IMR-90 (cell line): ENCODE data around the gene DAB1. TPM values are rescaled to one million over a fixed set of nuclear protein-coding genes. Genes with fewer than 3 reads are reported as not detected.

Experiments
- ATAC-seq: fragments of 200-7000 bp; cut with Tn5 transposase; 2 replicates; pipeline ENCODE4 v1.9.1; 2020; ENCODE audit warnings: low read depth, mild to moderate bottlenecking, moderate library complexity
- BruUV-seq: library from RNA; stranded (reverse); fragments of 400-500 nt; replicated peaks from 2 replicates; lab custom pipeline; 2021; lab: Mats Ljungman, UMichigan
- CTCF ChIA-PET: fragments of 300-600 bp; formaldehyde crosslinking; extraction: SDS; loops from one replicate; lab custom pipeline; 2021; ENCODE audit warnings: antibody characterized with exemption; lab: Yijun Ruan, JAX
- POLR2A ChIA-PET: fragments of 300-600 bp; sonication (Branson Sonifier 250); formaldehyde crosslinking; loops from one replicate; lab custom pipeline; 2022; ENCODE audit warnings: antibody characterized with exemption; ENCODE audit not compliant: unreplicated experiment; lab: Charles Lee
- DNase-seq: peaks from one replicate; pipeline ENCODE4 v3.0.0; 2013
- H2AFZ ChIP-seq: replicated peaks from 2 replicates; pipeline ENCODE3; 2013; ENCODE audit warnings: low read length, mild to moderate bottlenecking; ENCODE audit not compliant: poor library complexity
- H2AK5ac ChIP-seq: 2 replicates; pipeline ENCODE4 v1.6.1; 2013; ENCODE audit warnings: low read depth, low read length, inconsistent platforms
- H2AK9ac ChIP-seq: replicated peaks from 2 replicates; pipeline ENCODE3; 2013; ENCODE audit warnings: mild to moderate bottlenecking, low read depth, low read length, moderate library complexity; ENCODE audit not compliant: poor library complexity
- H2BK120ac ChIP-seq: 2 replicates; pipeline ENCODE4 v1.6.1; 2013; ENCODE audit warnings: low read depth, low read length, inconsistent platforms
- H2BK15ac ChIP-seq: 3 replicates; pipeline ENCODE4 v1.6.1; 2013; ENCODE audit warnings: low read depth, low read length, inconsistent platforms
- H2BK20ac ChIP-seq: 2 replicates; pipeline ENCODE4 v1.6.1; 2013; ENCODE audit warnings: low read depth, mild to moderate bottlenecking, inconsistent platforms, low read length, moderate library complexity
- H2BK5ac ChIP-seq: 2 replicates; pipeline ENCODE4 v1.6.1; 2013; ENCODE audit warnings: mild to moderate bottlenecking, low read depth, low read length, inconsistent platforms; ENCODE audit not compliant: poor library complexity, severe bottlenecking
- H3K14ac ChIP-seq: replicated peaks from 2 replicates; pipeline ENCODE4 v1.6.1; 2013; ENCODE audit warnings: low read depth, low read length, inconsistent platforms
- H3K18ac ChIP-seq: 2 replicates; pipeline ENCODE4 v1.6.1; 2013; ENCODE audit warnings: low read depth, low read length, control low read depth
- H3K23ac ChIP-seq: 2 replicates; pipeline ENCODE4 v1.6.1; 2013; ENCODE audit warnings: low read depth, low read length, inconsistent platforms
- H3K27ac ChIP-seq: 2 replicates; pipeline ENCODE4 v1.5.1; 2013; ENCODE audit warnings: mild to moderate bottlenecking, control low read depth, low read length; ENCODE audit not compliant: insufficient read depth
- H3K27me3 ChIP-seq: 2 replicates; pipeline ENCODE4 v1.6.1; 2013; ENCODE audit warnings: low read length; ENCODE audit not compliant: control insufficient read depth, insufficient read depth
- H3K36me3 ChIP-seq: 2 replicates; pipeline ENCODE4 v1.6.1; 2013; ENCODE audit warnings: low read length, mixed read lengths; ENCODE audit not compliant: control insufficient read depth, insufficient read depth
- H3K4ac ChIP-seq: 2 replicates; pipeline ENCODE4 v1.6.1; 2013; ENCODE audit warnings: low read depth, low read length, inconsistent platforms
- H3K4me1 ChIP-seq: 2 replicates; pipeline ENCODE4 v1.6.1; 2013; ENCODE audit warnings: low read length, mixed read lengths; ENCODE audit not compliant: control insufficient read depth, insufficient read depth
- H3K4me2 ChIP-seq: 2 replicates; pipeline ENCODE4 v1.6.1; 2013; ENCODE audit warnings: low read depth, mild to moderate bottlenecking, control low read depth, low read length, moderate library complexity
- H3K4me3 ChIP-seq: 2 replicates; pipeline ENCODE4 v1.5.1; 2013; ENCODE audit warnings: low read depth, mild to moderate bottlenecking, control low read depth, low read length, moderate library complexity; ENCODE audit not compliant: insufficient read depth
- H3K56ac ChIP-seq: 2 replicates; pipeline ENCODE4 v1.6.1; 2013; ENCODE audit warnings: low read length, inconsistent platforms; ENCODE audit not compliant: insufficient read depth; ENCODE audit errors: extremely low read depth
- H3K79me1 ChIP-seq, 2 experiments: 2 replicates each; pipeline ENCODE4 v1.6.1; 2013; ENCODE audit warnings: low read length in 2 of 2, inconsistent platforms in 1 of 2, low read depth in 1 of 2
- H3K9ac ChIP-seq: 2 replicates; pipeline ENCODE4 v1.6.1; 2013; ENCODE audit warnings: low read depth, low read length, control low read depth
- H3K9me1 ChIP-seq: 2 replicates; pipeline ENCODE4 v1.6.1; 2013; ENCODE audit warnings: low read length, inconsistent platforms; ENCODE audit not compliant: insufficient read depth
- H3K9me3 ChIP-seq: 2 replicates; pipeline ENCODE4 v1.6.1; 2013; ENCODE audit warnings: low read length; ENCODE audit not compliant: control insufficient read depth, insufficient read depth
- H4K20me1 ChIP-seq: 2 replicates; pipeline ENCODE4 v1.6.1; 2013; ENCODE audit warnings: low read length, inconsistent platforms; ENCODE audit not compliant: insufficient read depth
- H4K5ac ChIP-seq: 2 replicates; pipeline ENCODE4 v1.6.1; 2013; ENCODE audit warnings: mild to moderate bottlenecking, low read depth, low read length, control low read depth
- H4K8ac ChIP-seq, 2 experiments: 2 replicates each; pipeline ENCODE4 v1.6.1; 2013; ENCODE audit warnings: low read depth in 2 of 2, low read length in 2 of 2, control low read depth in 1 of 2, inconsistent platforms in 1 of 2
- H4K91ac ChIP-seq: 2 replicates; pipeline ENCODE4 v1.6.1; 2013; ENCODE audit warnings: low read depth, low read length, inconsistent platforms; ENCODE audit not compliant: insufficient read depth
- BHLHE40 ChIP-seq: fragments of 150-350 bp; IDR thresholded peaks from 2 replicates; pipeline ENCODE4 v1.6.1; 2016; ENCODE audit warnings: mild to moderate bottlenecking, low read depth, low read length
- CEBPB ChIP-seq: IDR thresholded peaks from 2 replicates; pipeline ENCODE4 v1.6.1; 2012; ENCODE audit warnings: low read depth, low read length, improper control_type of control experiment
- CHD1 ChIP-seq: IDR thresholded peaks from 2 replicates; pipeline ENCODE4 v1.6.1; 2012; ENCODE audit warnings: low read depth, low read length, improper control_type of control experiment
- FOS ChIP-seq: fragments of 150-350 bp; IDR thresholded peaks from 2 replicates; pipeline ENCODE4 v1.6.1; 2016; ENCODE audit warnings: low read depth, low read length
- MAFK ChIP-seq: IDR thresholded peaks from 2 replicates; pipeline ENCODE4 v1.6.1; 2012; ENCODE audit warnings: low read depth, low read length, improper control_type of control experiment
- MAZ ChIP-seq: IDR thresholded peaks from 2 replicates; pipeline ENCODE4 v1.6.1; 2012; ENCODE audit warnings: low read depth, mild to moderate bottlenecking, low read length, improper control_type of control experiment, moderate library complexity, borderline replicate concordance
- MXI1 ChIP-seq: IDR thresholded peaks from 2 replicates; pipeline ENCODE4 v1.6.1; 2012; ENCODE audit warnings: low read depth, mild to moderate bottlenecking, low read length, moderate library complexity, borderline replicate concordance
- NFE2L2 ChIP-seq: fragments of 150-350 bp; IDR thresholded peaks from 2 replicates; pipeline ENCODE4 v1.6.1; 2016; ENCODE audit warnings: low read depth, mild to moderate bottlenecking, low read length
- POLR2A ChIP-seq: IDR thresholded peaks from 2 replicates; pipeline ENCODE4 v1.6.1; 2012; ENCODE audit warnings: mild to moderate bottlenecking, low read depth, low read length
- RAD21 ChIP-seq: IDR thresholded peaks from 2 replicates; pipeline ENCODE4 v1.6.1; 2012; ENCODE audit warnings: low read length, improper control_type of control experiment
- RCOR1 ChIP-seq: IDR thresholded peaks from 2 replicates; pipeline ENCODE4 v1.6.1; 2012; ENCODE audit warnings: mild to moderate bottlenecking, low read length, improper control_type of control experiment; ENCODE audit not compliant: insufficient replicate concordance
- RFX5 ChIP-seq: IDR thresholded peaks from 2 replicates; pipeline ENCODE4 v1.8.0; 2012; ENCODE audit warnings: low read depth, mild to moderate bottlenecking, low read length, moderate library complexity
- SMC3 ChIP-seq: fragments of 150-350 bp; IDR thresholded peaks from 2 replicates; pipeline ENCODE4 v1.6.1; 2016; ENCODE audit warnings: low read depth, mild to moderate bottlenecking, antibody characterized with exemption, low read length, moderate library complexity
- WGBS, 2 experiments: methylation state at CpG; one replicate each; pipeline versions ENCODE4 v1.1.5 to v1.1.7; 2013; ENCODE audit warnings: missing lambda C conversion rate in 2 of 2; ENCODE audit not compliant: insufficient read length in 1 of 2; ENCODE audit errors: extremely low coverage in 2 of 2; 5-methylcytosine and 5-hydroxymethylcytosine counted together
- dilution Hi-C: fragments of 300-500 bp; cut with HindIII; formaldehyde crosslinking; loops from one replicate; pipeline ENCODE4 v1.14.3; 2018; ENCODE audit warnings: low sequenced_read_pairs; ENCODE audit not compliant: unreplicated experiment
- in situ Hi-C: fragments of 300-500 bp; cut with MboI; formaldehyde crosslinking; loops from 3 replicates; pipeline ENCODE4 v1.14.3; 2019; ENCODE audit warnings: low sequenced_read_pairs, inconsistent platforms, mixed read lengths
- intact Hi-C: fragments of 100-400 bp; cut with micrococcal nuclease; formaldehyde crosslinking; loops from 2 replicates; pipeline ENCODE4 v1.10.0; 2022
- polyA plus RNA-seq, 3 experiments: library from polyadenylated mRNA; depleted of rRNA; stranded (reverse); fragments of >200 nt; gene quantifications; 2 replicates each; pipeline ENCODE4 v1.2.3, GENCODE V29; 2012; ENCODE audit warnings: low replicate concordance in 1 of 3
- total RNA-seq: library from RNA; depleted of rRNA; stranded (reverse); fragments of >200 nt; gene quantifications from 2 replicates; pipeline ENCODE4 v1.2.3, GENCODE V29; 2012
- TF ChIP-seq, protein P1 (sequence below): conservative IDR thresholded peaks from 2 replicates; pipeline ENCODE4 v1.5.1; 2012; ENCODE audit warnings: mild to moderate bottlenecking, low read depth, low read length, improper control_type of control experiment
- TF ChIP-seq, protein P2 (sequence below): fragments of 150-350 bp; IDR thresholded peaks from 2 replicates; pipeline ENCODE4 v1.6.1; 2017; ENCODE audit warnings: mild to moderate bottlenecking, antibody characterized with exemption, low read length, low read depth
- TF ChIP-seq, protein P3 (sequence below): fragments of 150-350 bp; IDR thresholded peaks from 2 replicates; pipeline ENCODE4 v1.6.1; 2016; ENCODE audit warnings: low read depth, mild to moderate bottlenecking, low read length, moderate library complexity, borderline replicate concordance

Gene DAB1
- total and polyA plus RNA-seq, 2 of the 4 experiments (the other 2 are of a cell fraction): 0.18 to 0.41 TPM

DNA sequence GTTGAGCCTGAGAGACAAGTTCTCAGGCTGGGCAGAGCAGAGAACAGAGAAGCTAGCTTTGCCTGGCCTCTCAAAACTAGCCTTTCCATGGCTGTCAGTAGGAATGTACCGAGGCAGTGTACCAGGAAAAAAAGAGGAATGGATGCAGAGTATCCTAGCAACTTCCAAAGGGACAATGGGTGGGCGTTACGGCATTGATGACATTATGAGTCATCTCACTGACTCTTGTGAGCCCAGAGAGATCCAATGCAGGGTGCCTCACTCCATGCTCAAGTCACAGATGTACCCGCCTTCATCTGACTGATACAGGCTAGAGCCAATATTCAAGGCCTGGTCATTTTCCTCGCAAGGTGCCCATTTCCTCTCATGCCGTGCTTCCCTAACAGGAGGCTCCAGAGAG is 406.7 kb downstream of the DAB1 start:
- in situ Hi-C loops (no loop called here), dilution Hi-C loops (no loop called here), intact Hi-C loops (no loop called here)
- Histone ChIP-seq H3K18ac (no peak overlapping the region), H3K4ac (no peak overlapping the region), H2AFZ (no peak overlapping the region), H2AK5ac (no peak overlapping the region), H3K4me2 (no peak overlapping the region), H3K79me1 (no peaks in the 10 kb centered on the region), H4K91ac (no peak overlapping the region), H2AK9ac (no peak overlapping the region), H4K8ac (no peak overlapping the region), H2BK5ac (no peak overlapping the region), H3K4me3 (no peak overlapping the region), H4K5ac (no peak overlapping the region), H2BK120ac (no peak overlapping the region), H2BK15ac (no peak overlapping the region), H3K27ac (no peak overlapping the region), H3K9me1 (no peaks in the 10 kb centered on the region; the same call in 1 of the 2 replicates), H3K23ac (no peak overlapping the region), H3K14ac (no peak overlapping the region), H3K27me3 (no peaks in the 10 kb centered on the region), H2BK20ac (no peak overlapping the region), H3K9me3 (no peaks in the 10 kb centered on the region), H3K36me3 (no peaks in the 10 kb centered on the region), H3K56ac (no peak overlapping the region), H3K9ac (no peak overlapping the region), H3K4me1 (no peaks in the 10 kb centered on the region), H4K20me1 (no peaks in the 10 kb centered on the region)
- ChIA-PET CTCF (no interaction called here), POLR2A (no interaction called here)
- no TSS peak for BruUV-seq
- DNase-seq: peak; percentile 16
- ATAC-seq: peak; percentile 29; the same call in 1 of the 2 replicates
- WGBS, 2 experiments: 80% methylated on average over 5 of the region's 6 CpGs; no CpG with 5 or more reads in 1 of the 2 experiments
- TF ChIP-seq CHD1 (no peak), RFX5 (no peak), CEBPB (no peak), RCOR1 (no peak), RAD21 (no peak), SMC3 (no peak), NFE2L2 (no peak), MXI1 (no peak), MAZ (no peak), POLR2A (no peak), MAFK (no peak), FOS (no peak), BHLHE40 (no peak)
- TF ChIP-seq, protein P1, sequence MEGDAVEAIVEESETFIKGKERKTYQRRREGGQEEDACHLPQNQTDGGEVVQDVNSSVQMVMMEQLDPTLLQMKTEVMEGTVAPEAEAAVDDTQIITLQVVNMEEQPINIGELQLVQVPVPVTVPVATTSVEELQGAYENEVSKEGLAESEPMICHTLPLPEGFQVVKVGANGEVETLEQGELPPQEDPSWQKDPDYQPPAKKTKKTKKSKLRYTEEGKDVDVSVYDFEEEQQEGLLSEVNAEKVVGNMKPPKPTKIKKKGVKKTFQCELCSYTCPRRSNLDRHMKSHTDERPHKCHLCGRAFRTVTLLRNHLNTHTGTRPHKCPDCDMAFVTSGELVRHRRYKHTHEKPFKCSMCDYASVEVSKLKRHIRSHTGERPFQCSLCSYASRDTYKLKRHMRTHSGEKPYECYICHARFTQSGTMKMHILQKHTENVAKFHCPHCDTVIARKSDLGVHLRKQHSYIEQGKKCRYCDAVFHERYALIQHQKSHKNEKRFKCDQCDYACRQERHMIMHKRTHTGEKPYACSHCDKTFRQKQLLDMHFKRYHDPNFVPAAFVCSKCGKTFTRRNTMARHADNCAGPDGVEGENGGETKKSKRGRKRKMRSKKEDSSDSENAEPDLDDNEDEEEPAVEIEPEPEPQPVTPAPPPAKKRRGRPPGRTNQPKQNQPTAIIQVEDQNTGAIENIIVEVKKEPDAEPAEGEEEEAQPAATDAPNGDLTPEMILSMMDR: no peak
- TF ChIP-seq, protein P2, sequence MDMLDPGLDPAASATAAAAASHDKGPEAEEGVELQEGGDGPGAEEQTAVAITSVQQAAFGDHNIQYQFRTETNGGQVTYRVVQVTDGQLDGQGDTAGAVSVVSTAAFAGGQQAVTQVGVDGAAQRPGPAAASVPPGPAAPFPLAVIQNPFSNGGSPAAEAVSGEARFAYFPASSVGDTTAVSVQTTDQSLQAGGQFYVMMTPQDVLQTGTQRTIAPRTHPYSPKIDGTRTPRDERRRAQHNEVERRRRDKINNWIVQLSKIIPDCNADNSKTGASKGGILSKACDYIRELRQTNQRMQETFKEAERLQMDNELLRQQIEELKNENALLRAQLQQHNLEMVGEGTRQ: no peak
- TF ChIP-seq, protein P3, sequence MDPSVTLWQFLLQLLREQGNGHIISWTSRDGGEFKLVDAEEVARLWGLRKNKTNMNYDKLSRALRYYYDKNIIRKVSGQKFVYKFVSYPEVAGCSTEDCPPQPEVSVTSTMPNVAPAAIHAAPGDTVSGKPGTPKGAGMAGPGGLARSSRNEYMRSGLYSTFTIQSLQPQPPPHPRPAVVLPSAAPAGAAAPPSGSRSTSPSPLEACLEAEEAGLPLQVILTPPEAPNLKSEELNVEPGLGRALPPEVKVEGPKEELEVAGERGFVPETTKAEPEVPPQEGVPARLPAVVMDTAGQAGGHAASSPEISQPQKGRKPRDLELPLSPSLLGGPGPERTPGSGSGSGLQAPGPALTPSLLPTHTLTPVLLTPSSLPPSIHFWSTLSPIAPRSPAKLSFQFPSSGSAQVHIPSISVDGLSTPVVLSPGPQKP: no peak
